Measurements from ENCODE around the gene METRNL.

METRNL gene

DNA sequence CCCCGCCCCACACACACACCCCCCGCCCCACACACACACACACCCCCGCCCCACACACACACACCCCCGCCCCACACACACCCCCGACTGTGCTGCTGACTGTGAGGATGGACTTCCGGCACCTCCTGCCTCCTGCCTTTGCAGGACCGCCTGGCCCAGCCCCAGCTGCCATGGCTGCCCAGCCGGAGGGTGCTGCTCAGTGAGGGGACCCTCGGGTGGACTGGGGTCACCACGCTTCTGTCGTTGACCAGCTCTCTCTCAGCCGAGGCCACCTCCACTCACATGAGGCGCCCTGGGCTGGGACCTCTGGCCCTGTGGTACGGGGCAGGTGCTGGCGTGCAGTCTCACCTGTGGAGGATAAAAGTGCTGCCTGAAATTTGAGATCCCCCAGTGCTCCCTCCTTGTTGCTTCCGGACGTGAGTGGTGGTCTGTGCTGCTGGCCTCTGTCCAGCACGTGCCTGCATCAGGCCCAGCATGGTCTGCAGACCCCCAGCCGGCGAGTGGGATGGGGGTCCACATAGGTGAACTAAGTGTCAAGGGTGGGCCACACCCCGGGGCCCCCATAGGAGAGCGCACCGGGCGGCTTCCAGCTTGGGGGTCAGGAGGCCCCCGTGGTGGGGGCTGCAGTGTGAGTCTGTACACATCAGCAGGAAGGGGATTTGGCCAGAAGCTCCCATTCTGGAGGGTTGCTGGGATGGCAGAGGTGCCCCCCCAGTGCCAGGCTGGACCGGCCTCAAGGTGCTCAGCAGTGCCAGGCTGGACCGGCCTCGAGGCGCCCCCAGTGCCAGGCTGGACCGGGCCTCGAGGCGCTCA, 11.2 kb downstream of the METRNL start:
- H3K79me2 ChIP-seq (ENCODE audit: insufficient read depth, low read length) = no peaks in the 10 kb centered on the region
- peaks cover 8% of the 10 kb centered on the region for H3K4me1 ChIP-seq (ENCODE audit: insufficient read depth, low read length, severe bottlenecking)
- H3K27ac ChIP-seq (ENCODE audit: low read depth, low read length, poor library complexity, severe bottlenecking) = no peak overlapping the region
- H4K20me1 ChIP-seq (ENCODE audit: insufficient read depth, low read length) = no peaks in the 10 kb centered on the region
- TF ChIP-seq, protein P1, sequence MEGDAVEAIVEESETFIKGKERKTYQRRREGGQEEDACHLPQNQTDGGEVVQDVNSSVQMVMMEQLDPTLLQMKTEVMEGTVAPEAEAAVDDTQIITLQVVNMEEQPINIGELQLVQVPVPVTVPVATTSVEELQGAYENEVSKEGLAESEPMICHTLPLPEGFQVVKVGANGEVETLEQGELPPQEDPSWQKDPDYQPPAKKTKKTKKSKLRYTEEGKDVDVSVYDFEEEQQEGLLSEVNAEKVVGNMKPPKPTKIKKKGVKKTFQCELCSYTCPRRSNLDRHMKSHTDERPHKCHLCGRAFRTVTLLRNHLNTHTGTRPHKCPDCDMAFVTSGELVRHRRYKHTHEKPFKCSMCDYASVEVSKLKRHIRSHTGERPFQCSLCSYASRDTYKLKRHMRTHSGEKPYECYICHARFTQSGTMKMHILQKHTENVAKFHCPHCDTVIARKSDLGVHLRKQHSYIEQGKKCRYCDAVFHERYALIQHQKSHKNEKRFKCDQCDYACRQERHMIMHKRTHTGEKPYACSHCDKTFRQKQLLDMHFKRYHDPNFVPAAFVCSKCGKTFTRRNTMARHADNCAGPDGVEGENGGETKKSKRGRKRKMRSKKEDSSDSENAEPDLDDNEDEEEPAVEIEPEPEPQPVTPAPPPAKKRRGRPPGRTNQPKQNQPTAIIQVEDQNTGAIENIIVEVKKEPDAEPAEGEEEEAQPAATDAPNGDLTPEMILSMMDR (IDR thresholded peaks at IDR 0.05; ENCODE audit: low read length) = no peak
- TF ChIP-seq EZH2 (IDR thresholded peaks at IDR 0.05; ENCODE audit: borderline replicate concordance, low read length) = no peak
- H3K4me3 ChIP-seq (ENCODE audit: low read depth, low read length, poor library complexity, severe bottlenecking) = no peak overlapping the region
- no peak overlapping the region for H3K4me2 ChIP-seq (ENCODE audit: low read length)
- no peak overlapping the region for H2AFZ ChIP-seq (ENCODE audit: low read length)
- no peaks in the 10 kb centered on the region for H3F3A ChIP-seq (ENCODE audit: insufficient read depth, low read length)
- no peaks in the 10 kb centered on the region for H3K27me3 ChIP-seq (ENCODE audit: insufficient read depth, low read length)
- no peaks in the 10 kb centered on the region for H3K9me3 ChIP-seq (ENCODE audit: low read length)
- H3K9ac ChIP-seq (ENCODE audit: low read length) = no peak overlapping the region
- H3K9me2 ChIP-seq (ENCODE audit: low read depth, low read length) = no peaks in the 10 kb centered on the region
- peaks cover 7% of the 10 kb centered on the region; the same call in 1 of the 2 replicates for H3K36me3 ChIP-seq (ENCODE audit: insufficient read depth, low read length)

DNA sequence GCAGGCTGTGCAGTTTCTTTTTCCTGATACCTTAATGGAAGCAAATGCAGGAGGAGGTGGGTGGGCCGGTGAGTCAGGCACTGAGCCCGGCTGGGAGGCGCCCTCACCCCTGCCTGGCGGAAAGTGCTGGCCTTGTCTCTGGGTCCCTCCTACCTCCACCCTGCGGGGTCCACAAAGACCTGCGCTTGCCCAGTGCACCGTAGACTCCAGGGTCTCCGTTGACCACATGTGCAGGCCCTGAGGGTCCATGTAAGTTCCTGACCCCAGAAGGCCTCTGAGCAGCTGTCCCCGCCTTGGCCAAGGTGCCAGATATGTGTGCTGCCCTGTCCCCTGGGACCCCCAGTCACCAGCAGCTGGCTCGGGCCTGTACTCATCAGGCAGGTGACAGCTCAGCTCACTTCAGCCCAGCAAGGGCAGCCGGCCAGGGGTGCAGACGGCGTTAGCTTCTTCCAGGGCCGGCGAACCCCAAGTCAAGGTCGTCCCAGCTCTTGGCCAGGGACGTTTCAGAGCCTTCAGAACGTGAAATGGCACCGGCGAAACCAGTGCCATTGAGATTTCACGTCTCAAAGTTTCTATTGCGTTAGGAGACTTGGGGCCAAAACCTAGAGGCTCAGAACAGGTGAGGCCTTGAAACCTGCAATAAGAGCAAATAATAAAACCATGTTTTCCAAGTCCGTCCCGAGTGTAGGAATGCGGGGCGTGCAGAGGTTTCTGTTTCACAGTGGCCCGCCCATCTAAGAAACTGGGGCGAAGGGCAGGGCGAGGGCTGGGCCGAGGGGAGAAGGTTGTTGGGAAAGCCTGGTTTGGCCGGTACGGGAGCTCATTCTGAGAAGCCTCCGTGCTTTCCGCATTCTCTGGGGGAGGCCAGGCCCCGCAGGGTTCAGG, 12.1 kb downstream of the METRNL start:
- H3K4me3 ChIP-seq (ENCODE audit: low read depth, low read length, poor library complexity, severe bottlenecking) = no peak overlapping the region
- no peaks in the 10 kb centered on the region for H3F3A ChIP-seq (ENCODE audit: insufficient read depth, low read length)
- no peak overlapping the region for H2AFZ ChIP-seq (ENCODE audit: low read length)
- H3K27me3 ChIP-seq (ENCODE audit: insufficient read depth, low read length) = no peaks in the 10 kb centered on the region
- H3K9me3 ChIP-seq (ENCODE audit: low read length) = no peaks in the 10 kb centered on the region
- H3K79me2 ChIP-seq (ENCODE audit: insufficient read depth, low read length) = no peaks in the 10 kb centered on the region
- H3K36me3 ChIP-seq (ENCODE audit: insufficient read depth, low read length) = peaks cover 10% of the 10 kb centered on the region; the same call in 1 of the 2 replicates
- H4K20me1 ChIP-seq (ENCODE audit: insufficient read depth, low read length) = no peaks in the 10 kb centered on the region
- TF ChIP-seq EZH2 (IDR thresholded peaks at IDR 0.05; ENCODE audit: borderline replicate concordance, low read length) = no peak
- TF ChIP-seq, protein P1 (IDR thresholded peaks at IDR 0.05; ENCODE audit: low read length) = no peak
- no peak overlapping the region for H3K27ac ChIP-seq (ENCODE audit: low read depth, low read length, poor library complexity, severe bottlenecking)
- no peaks in the 10 kb centered on the region for H3K9me2 ChIP-seq (ENCODE audit: low read depth, low read length)
- no peak overlapping the region for H3K9ac ChIP-seq (ENCODE audit: low read length)
- H3K4me1 ChIP-seq (ENCODE audit: insufficient read depth, low read length, severe bottlenecking) = peaks cover under 1% of the 10 kb centered on the region
- no peak overlapping the region for H3K4me2 ChIP-seq (ENCODE audit: low read length)

DNA sequence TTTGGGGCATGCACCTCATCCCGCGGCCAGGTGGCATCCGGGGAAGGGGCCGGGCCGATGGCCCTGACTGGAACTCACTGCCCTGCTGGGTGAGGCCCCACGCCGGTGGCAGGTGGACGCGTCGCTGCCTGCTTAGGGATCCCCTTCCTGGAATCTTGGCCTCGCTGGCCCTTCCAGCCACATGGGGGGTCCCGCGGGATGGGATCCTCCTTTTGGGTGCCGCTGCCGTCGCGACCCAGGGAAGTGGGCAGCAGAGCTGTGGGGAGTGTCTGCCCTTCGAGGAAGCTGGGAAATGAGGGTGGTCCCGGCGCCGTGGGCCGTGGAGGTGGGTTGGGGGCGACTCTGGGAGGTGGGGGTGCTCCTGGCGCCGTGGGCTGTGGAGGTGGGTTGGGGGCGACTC, 12.8 kb downstream of the METRNL start:
- no peaks in the 10 kb centered on the region for H3K9me3 ChIP-seq (ENCODE audit: low read length)
- H3K9ac ChIP-seq (ENCODE audit: low read length) = no peak overlapping the region
- no peak overlapping the region for H3K4me2 ChIP-seq (ENCODE audit: low read length)
- H3K36me3 ChIP-seq (ENCODE audit: insufficient read depth, low read length) = peaks cover 10% of the 10 kb centered on the region; the same call in 1 of the 2 replicates
- no peak overlapping the region for H2AFZ ChIP-seq (ENCODE audit: low read length)
- no peaks in the 10 kb centered on the region for H3F3A ChIP-seq (ENCODE audit: insufficient read depth, low read length)
- no peaks in the 10 kb centered on the region for H3K79me2 ChIP-seq (ENCODE audit: insufficient read depth, low read length)
- no peaks in the 10 kb centered on the region for H3K9me2 ChIP-seq (ENCODE audit: low read depth, low read length)
- H4K20me1 ChIP-seq (ENCODE audit: insufficient read depth, low read length) = no peaks in the 10 kb centered on the region
- H3K27me3 ChIP-seq (ENCODE audit: insufficient read depth, low read length) = no peaks in the 10 kb centered on the region
- no peaks in the 10 kb centered on the region for H3K4me1 ChIP-seq (ENCODE audit: insufficient read depth, low read length, severe bottlenecking)
- no peak overlapping the region for H3K4me3 ChIP-seq (ENCODE audit: low read depth, low read length, poor library complexity, severe bottlenecking)
- TF ChIP-seq, protein P1 (IDR thresholded peaks at IDR 0.05; ENCODE audit: low read length) = no peak
- TF ChIP-seq EZH2 (IDR thresholded peaks at IDR 0.05; ENCODE audit: borderline replicate concordance, low read length) = no peak
- H3K27ac ChIP-seq (ENCODE audit: low read depth, low read length, poor library complexity, severe bottlenecking) = no peak overlapping the region

All from OCI-LY1 (cell line).